ENCODE results near the gene PWWP2B. TPM values are rescaled to one million over a fixed set of nuclear protein-coding genes. Genes with fewer than 3 reads are reported as not detected.
A peak's percentile ranks its signal among the peaks of the same experiment; 100 is the strongest.

PWWP2B gene
- total and polyA plus RNA-seq, 9 of the 15 experiments (the other 6 are each of a cell fraction or from before 2014, with no cell fraction given), result 0.07 to 9.2 (median 1.6) TPM; not detected in 1

DNA sequence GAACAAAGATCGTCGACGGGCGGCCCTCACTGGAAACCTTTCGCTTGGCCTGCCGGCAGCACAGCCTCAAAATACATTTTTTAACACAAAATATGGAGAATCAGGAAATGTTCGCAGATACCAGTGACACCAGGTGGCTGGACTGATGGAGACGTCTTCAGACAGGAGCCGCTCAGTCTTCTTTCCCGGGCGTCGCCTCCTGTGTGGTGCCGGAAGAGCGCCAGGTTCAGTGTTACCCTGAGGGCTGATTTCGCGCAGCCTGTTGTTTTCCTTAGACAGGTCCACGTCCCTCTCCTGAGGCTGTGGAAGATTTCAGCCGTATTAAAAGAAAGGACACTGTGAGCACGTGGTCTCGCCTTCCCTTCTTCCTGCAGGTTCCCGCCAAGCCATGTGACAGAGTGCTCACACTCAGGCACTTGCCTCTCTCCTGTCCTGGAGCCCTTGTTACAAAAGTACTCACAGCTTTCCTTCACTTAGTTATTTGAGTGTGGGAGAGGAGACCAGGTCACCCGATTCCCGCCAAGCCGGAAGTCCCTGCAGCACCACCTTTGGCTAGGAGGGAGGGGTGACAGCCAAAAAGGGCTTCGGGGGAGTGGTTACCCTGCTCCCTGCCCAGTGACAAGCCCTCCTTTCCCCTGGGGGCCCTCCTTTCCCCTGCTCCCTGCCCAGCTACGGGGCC lies 21.7 kb upstream of the PWWP2B start:
- FAIRE-seq (no peak), DNase-seq (ENCODE audit: extremely low read depth in 1 of 4, low spot score in 3 of 4) (peak in 2 of 4 experiments; percentile 31 to 35), ATAC-seq (peak; percentile 40; the same call in 2 of the 3 replicates)
- ChIA-PET POLR2A (no interaction called here), CTCF (ENCODE audit: low intra/inter-chr PET ratio) (no interaction called here)
- Histone ChIP-seq H4K20me1 (replicated peaks; ENCODE audit: control insufficient read depth, insufficient read depth, low read length) (no peaks in the 10 kb centered on the region), H3K27me3 (ENCODE audit: control insufficient read depth in 2 of 2, insufficient read depth in 2 of 2, low read length in 2 of 2) (peaks cover 3 to 41% of the 10 kb centered on the region in 2 experiments; a peak in 3 of 5 replicates), H3K9ac (ENCODE audit: insufficient read depth in 1 of 2, low read depth in 2 of 2, low read length in 2 of 2) (no peak overlapping the region), H3K9me1 (ENCODE audit: control insufficient read depth, insufficient read depth, low read length) (no peaks in the 10 kb centered on the region), H3K4me3 (no peak overlapping the region), H3K36me3 (ENCODE audit: control insufficient read depth, insufficient read depth, low read length) (no peaks in the 10 kb centered on the region), H2AFZ (ENCODE audit: low read depth, low read length) (peak overlapping the region; percentile 72), H3K9me3 (replicated peaks; ENCODE audit: control insufficient read depth, insufficient read depth, low read depth, low read length) (no peaks in the 10 kb centered on the region), H3K79me2 (ENCODE audit: control insufficient read depth, insufficient read depth, low read length) (no peaks in the 10 kb centered on the region), H3K27ac (ENCODE audit: extremely low read depth, low read depth, low read length) (no peak overlapping the region), H3K4me2 (ENCODE audit: insufficient read depth, low read length) (no peak overlapping the region), H3K4me1 (replicated peaks in 1 of 2; ENCODE audit: control insufficient read depth in 2 of 2, insufficient read depth in 2 of 2, low read length in 2 of 2) (peaks cover 0 to 10% of the 10 kb centered on the region in 2 experiments; a peak in 2 of 5 replicates)
- in situ Hi-C loops (cut with MboI), result no loop called here
- intact Hi-C loops (cut with micrococcal nuclease), result no loop called here
- no TSS peak for BruUV-seq (replicated peaks)
- 44% methylated on average over 4 of the region's 26 CpGs for WGBS (ENCODE audit: insufficient coverage, low coverage, missing lambda C conversion rate)
- TF ChIP-seq LARP7 (IDR thresholded peaks at IDR 0.05), result no peak
- no peak for TF ChIP-seq PHB (CRISPR knock-in tag; IDR thresholded peaks at IDR 0.05)
- 0 out of 2 replicates have a peak, but pooled peaks have one; percentile 19 for TF ChIP-seq RAD51 (IDR thresholded peaks at IDR 0.05; ENCODE audit: borderline replicate concordance, low read depth)
- TF ChIP-seq, protein P1, sequence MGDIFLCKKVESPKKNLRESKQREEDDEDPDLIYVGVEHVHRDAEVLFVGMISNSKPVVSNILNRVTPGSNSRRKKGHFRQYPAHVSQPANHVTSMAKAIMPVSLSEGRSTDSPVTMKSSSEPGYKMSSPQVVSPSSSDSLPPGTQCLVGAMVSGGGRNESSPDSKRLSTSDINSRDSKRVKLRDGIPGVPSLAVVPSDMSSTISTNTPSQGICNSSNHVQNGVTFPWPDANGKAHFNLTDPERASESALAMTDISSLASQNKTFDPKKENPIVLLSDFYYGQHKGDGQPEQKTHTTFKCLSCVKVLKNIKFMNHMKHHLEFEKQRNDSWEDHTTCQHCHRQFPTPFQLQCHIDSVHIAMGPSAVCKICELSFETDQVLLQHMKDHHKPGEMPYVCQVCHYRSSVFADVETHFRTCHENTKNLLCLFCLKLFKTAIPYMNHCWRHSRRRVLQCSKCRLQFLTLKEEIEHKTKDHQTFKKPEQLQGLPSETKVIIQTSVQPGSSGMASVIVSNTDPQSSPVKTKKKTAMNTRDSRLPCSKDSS (IDR thresholded peaks at IDR 0.05; ENCODE audit: low read depth, partially characterized antibody), result no peak
- TF ChIP-seq, protein P2, sequence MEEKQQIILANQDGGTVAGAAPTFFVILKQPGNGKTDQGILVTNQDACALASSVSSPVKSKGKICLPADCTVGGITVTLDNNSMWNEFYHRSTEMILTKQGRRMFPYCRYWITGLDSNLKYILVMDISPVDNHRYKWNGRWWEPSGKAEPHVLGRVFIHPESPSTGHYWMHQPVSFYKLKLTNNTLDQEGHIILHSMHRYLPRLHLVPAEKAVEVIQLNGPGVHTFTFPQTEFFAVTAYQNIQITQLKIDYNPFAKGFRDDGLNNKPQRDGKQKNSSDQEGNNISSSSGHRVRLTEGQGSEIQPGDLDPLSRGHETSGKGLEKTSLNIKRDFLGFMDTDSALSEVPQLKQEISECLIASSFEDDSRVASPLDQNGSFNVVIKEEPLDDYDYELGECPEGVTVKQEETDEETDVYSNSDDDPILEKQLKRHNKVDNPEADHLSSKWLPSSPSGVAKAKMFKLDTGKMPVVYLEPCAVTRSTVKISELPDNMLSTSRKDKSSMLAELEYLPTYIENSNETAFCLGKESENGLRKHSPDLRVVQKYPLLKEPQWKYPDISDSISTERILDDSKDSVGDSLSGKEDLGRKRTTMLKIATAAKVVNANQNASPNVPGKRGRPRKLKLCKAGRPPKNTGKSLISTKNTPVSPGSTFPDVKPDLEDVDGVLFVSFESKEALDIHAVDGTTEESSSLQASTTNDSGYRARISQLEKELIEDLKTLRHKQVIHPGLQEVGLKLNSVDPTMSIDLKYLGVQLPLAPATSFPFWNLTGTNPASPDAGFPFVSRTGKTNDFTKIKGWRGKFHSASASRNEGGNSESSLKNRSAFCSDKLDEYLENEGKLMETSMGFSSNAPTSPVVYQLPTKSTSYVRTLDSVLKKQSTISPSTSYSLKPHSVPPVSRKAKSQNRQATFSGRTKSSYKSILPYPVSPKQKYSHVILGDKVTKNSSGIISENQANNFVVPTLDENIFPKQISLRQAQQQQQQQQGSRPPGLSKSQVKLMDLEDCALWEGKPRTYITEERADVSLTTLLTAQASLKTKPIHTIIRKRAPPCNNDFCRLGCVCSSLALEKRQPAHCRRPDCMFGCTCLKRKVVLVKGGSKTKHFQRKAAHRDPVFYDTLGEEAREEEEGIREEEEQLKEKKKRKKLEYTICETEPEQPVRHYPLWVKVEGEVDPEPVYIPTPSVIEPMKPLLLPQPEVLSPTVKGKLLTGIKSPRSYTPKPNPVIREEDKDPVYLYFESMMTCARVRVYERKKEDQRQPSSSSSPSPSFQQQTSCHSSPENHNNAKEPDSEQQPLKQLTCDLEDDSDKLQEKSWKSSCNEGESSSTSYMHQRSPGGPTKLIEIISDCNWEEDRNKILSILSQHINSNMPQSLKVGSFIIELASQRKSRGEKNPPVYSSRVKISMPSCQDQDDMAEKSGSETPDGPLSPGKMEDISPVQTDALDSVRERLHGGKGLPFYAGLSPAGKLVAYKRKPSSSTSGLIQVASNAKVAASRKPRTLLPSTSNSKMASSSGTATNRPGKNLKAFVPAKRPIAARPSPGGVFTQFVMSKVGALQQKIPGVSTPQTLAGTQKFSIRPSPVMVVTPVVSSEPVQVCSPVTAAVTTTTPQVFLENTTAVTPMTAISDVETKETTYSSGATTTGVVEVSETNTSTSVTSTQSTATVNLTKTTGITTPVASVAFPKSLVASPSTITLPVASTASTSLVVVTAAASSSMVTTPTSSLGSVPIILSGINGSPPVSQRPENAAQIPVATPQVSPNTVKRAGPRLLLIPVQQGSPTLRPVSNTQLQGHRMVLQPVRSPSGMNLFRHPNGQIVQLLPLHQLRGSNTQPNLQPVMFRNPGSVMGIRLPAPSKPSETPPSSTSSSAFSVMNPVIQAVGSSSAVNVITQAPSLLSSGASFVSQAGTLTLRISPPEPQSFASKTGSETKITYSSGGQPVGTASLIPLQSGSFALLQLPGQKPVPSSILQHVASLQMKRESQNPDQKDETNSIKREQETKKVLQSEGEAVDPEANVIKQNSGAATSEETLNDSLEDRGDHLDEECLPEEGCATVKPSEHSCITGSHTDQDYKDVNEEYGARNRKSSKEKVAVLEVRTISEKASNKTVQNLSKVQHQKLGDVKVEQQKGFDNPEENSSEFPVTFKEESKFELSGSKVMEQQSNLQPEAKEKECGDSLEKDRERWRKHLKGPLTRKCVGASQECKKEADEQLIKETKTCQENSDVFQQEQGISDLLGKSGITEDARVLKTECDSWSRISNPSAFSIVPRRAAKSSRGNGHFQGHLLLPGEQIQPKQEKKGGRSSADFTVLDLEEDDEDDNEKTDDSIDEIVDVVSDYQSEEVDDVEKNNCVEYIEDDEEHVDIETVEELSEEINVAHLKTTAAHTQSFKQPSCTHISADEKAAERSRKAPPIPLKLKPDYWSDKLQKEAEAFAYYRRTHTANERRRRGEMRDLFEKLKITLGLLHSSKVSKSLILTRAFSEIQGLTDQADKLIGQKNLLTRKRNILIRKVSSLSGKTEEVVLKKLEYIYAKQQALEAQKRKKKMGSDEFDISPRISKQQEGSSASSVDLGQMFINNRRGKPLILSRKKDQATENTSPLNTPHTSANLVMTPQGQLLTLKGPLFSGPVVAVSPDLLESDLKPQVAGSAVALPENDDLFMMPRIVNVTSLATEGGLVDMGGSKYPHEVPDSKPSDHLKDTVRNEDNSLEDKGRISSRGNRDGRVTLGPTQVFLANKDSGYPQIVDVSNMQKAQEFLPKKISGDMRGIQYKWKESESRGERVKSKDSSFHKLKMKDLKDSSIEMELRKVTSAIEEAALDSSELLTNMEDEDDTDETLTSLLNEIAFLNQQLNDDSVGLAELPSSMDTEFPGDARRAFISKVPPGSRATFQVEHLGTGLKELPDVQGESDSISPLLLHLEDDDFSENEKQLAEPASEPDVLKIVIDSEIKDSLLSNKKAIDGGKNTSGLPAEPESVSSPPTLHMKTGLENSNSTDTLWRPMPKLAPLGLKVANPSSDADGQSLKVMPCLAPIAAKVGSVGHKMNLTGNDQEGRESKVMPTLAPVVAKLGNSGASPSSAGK (IDR thresholded peaks at IDR 0.05), result peak; percentile 85
- no peak for TF ChIP-seq ZNF444 (CRISPR knock-in tag; IDR thresholded peaks at IDR 0.05)
- TF ChIP-seq L3MBTL2 (IDR thresholded peaks at IDR 0.05), result peak; percentile 83
- TF ChIP-seq, protein P3, sequence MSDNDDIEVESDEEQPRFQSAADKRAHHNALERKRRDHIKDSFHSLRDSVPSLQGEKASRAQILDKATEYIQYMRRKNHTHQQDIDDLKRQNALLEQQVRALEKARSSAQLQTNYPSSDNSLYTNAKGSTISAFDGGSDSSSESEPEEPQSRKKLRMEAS (CRISPR knock-in tag; IDR thresholded peaks at IDR 0.05), result peak; percentile 58; the same call in 1 of the 2 replicates

Data from K562 (cell line).